ENCODE measurements around the gene UBR4. TPM values are rescaled to one million over a fixed set of nuclear protein-coding genes. Genes with fewer than 3 reads are reported as not detected.

The UBR4 gene
- total RNA-seq, 1 donor from 2014 or later = 66.1 TPM

DNA sequence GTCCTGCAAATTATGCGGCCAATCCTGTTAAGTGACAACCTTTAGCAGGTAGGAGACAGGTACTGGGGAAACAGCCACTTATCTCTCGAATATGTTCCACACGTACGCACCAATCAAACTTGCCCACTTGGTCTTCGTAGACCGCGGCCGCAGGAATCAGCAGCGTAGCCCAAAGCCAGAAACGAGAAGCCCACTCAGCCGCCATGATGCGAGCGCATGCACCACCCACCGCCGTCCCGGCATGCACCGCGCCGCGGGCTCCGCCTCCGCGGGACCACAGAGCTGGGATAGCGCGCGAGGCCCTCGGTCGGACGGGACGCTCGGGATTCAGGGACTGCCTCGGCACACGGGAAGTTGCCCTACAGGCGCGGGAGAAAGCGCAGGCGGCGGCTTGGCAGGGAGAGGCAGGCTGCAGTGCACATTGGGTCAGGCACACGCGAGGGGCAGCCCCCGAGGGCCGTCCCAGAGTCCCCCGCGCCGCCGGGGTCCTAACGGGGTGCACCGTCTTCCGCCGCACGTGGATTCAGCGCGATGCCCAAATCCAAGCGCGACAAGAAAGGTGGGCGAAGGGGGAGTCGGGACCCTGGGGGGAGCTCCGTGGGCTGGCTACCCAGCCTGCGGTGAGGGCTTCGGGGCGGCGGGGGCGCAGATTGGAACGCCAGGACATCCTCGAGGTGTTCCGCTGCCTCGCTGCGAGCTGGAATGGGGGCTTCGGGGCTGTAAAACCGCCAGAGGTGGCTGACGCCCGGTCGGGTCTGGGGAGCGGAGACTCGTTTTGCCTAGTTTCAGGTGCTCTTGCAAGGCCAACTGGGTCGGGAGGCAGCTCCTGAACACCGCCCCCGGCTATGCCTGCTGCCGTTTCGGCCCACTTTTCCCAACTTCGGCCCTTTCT, 41.5 kb upstream of the UBR4 start, which contains the start of the genes EMC1 and MRTO4:
TSS of gene EMC1 (minus strand) at position 220 of the 892 bp plus-strand sequence. CDS start at position 205, 15 bp downstream.
TSS of gene MRTO4 (plus strand) at position 501 of the 892 bp plus-strand sequence. CDS start at position 532, 31 bp downstream.
- TF ChIP-seq, protein P1, sequence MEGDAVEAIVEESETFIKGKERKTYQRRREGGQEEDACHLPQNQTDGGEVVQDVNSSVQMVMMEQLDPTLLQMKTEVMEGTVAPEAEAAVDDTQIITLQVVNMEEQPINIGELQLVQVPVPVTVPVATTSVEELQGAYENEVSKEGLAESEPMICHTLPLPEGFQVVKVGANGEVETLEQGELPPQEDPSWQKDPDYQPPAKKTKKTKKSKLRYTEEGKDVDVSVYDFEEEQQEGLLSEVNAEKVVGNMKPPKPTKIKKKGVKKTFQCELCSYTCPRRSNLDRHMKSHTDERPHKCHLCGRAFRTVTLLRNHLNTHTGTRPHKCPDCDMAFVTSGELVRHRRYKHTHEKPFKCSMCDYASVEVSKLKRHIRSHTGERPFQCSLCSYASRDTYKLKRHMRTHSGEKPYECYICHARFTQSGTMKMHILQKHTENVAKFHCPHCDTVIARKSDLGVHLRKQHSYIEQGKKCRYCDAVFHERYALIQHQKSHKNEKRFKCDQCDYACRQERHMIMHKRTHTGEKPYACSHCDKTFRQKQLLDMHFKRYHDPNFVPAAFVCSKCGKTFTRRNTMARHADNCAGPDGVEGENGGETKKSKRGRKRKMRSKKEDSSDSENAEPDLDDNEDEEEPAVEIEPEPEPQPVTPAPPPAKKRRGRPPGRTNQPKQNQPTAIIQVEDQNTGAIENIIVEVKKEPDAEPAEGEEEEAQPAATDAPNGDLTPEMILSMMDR (IDR thresholded peaks at IDR 0.05; ENCODE audit: insufficient read depth, low read length, severe bottlenecking) = no peak
- Histone ChIP-seq H3K4me3 (ENCODE audit: low read depth, low read length) (peak within 1 kb of the TSS; percentile 98), H3K36me3 (ENCODE audit: control insufficient read depth, insufficient read depth, low read length) (peaks cover 12% of the 10 kb centered on the region), H3K27me3 (ENCODE audit: control insufficient read depth, insufficient read depth, low read length) (no peaks in the 10 kb centered on the region)
- FAIRE-seq (no peak), DNase-seq (ENCODE audit: low read depth) (peak; percentile 70)

DNA sequence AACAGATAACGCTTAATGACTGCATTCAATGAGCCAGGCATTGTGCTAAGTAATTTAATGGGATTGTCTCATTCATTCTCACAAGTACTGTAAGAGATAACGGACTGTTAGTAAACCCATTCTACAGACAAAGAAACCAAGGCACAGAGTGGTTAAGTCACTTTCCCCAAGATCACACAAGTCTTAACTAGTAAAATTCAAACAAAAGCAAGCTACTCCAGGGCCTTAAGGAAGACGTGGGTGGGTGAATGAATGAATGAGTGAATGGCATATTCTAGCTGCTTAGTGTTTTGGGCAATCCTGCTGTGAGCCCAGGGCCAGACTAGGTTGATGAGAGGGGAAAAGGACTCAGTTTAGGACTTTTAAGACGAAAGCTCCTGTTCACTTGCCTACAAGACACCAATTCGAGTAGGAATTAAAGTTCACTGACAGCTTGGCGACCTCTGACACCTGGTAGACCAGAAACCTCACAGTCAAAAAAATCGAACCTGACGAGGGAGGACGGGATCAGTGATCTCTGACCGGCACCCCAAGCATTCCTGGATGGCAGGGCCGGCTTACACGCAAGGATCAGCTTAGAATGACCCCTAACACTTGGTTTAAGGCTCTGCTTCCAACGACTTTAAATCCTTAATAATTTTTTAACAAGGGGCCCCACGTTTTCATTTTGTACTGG, 40.7 kb upstream of the UBR4 start:
- H3K4me3 ChIP-seq (ENCODE audit: low read depth, low read length) = peak overlapping the region; percentile 98
- H3K27me3 ChIP-seq (ENCODE audit: control insufficient read depth, insufficient read depth, low read length) = no peaks in the 10 kb centered on the region
- peaks cover 5% of the 10 kb centered on the region for H3K36me3 ChIP-seq (ENCODE audit: control insufficient read depth, insufficient read depth, low read length)
- FAIRE-seq = no peak
- peak; percentile 30 for DNase-seq (ENCODE audit: low read depth)
- TF ChIP-seq, protein P1 (IDR thresholded peaks at IDR 0.05; ENCODE audit: insufficient read depth, low read length, severe bottlenecking) = no peak

DNA sequence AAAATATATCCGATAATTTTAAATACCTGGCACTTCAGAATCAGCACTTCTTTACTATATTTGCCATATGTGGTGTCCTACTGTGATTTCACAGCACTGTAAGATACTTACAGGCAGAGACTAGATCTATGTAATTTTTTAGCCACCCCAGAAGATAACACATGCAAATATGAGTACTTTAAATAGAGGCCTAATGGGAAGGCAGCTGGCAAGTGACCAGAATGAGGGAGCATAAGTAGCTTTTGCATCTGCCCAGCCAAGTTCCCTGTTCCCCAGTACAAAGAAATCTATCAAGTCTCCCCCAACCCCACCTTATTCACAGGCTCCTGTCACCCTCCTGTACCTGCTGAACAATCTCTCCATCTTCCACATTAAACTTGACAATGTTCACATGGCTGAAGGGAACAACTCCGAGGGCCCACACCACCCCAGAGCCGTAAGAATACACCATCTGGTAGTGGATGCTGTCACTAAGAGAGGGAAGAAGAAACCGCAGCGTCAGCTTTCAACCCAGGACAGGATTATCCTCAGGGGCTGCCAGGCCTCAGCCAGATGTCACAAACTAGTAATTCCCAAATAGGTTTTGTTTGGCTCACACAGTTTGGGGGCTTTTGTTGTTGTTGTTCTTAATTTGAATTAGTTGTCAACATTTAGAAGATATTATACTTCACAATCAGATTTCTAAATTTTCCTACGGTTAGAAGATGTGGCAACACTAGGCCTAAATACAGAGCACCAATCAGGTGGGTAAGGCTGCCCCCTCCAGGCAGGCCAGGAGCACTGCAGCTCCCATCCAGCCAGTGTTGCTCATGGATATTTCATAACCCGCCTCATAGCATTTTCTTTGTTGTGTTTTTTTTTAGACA, 30.8 kb upstream of the UBR4 start:
- Histone ChIP-seq H3K27me3 (ENCODE audit: control insufficient read depth, insufficient read depth, low read length) (no peaks in the 10 kb centered on the region), H3K36me3 (ENCODE audit: control insufficient read depth, insufficient read depth, low read length) (peaks cover 32% of the 10 kb centered on the region), H3K4me3 (ENCODE audit: low read depth, low read length) (no peak overlapping the region)
- FAIRE-seq = no peak
- DNase-seq (ENCODE audit: low read depth) = peak; percentile 55
- TF ChIP-seq, protein P1 (IDR thresholded peaks at IDR 0.05; ENCODE audit: insufficient read depth, low read length, severe bottlenecking) = peak; percentile 82

DNA sequence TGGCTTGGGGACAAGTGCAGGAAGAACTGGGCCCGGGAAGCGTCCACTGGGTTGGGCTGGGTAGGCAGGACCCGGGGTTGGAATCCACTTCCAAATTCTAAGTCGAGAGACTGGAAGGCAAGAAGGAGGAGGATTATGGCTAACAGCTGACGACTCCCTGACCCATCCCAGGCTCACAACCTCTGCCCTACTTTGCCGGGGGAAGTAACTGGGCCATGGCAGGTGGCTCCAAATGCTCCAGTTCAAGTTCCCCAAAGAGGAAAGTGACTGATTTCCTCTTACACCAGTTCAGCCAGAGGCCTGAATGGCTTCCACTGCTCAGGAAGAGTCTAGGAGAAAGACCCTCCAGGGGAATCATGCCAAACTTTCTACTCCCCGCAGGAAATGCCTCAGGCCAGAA, 29.8 kb upstream of the UBR4 start:
- FAIRE-seq = no peak
- H3K36me3 ChIP-seq (ENCODE audit: control insufficient read depth, insufficient read depth, low read length) = peaks cover 35% of the 10 kb centered on the region
- H3K27me3 ChIP-seq (ENCODE audit: control insufficient read depth, insufficient read depth, low read length) = no peaks in the 10 kb centered on the region
- H3K4me3 ChIP-seq (ENCODE audit: low read depth, low read length) = no peak overlapping the region
- TF ChIP-seq, protein P1 (IDR thresholded peaks at IDR 0.05; ENCODE audit: insufficient read depth, low read length, severe bottlenecking) = no peak
- DNase-seq (ENCODE audit: low read depth) = no peak

DNA sequence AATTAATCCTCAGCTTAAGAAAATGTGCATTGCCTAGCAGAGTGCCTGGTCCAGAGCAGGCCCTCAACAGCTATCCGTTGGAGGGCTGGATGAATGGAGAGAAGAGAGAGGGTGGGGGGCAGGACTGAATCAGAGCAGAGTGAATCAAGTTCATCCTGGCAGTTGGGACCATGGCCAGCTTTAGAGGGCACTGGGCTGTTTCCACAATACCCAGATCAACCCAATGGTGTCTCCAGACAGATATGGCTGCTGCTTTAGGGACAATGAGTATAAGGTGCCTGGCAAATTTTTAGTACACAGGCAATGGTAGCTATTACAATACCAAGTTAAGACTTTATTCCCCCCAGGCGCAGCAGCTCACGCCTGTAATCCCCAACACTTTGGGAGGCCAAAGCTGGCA, 24.2 kb upstream of the UBR4 start:
- DNase-seq (ENCODE audit: low read depth) (no peak), FAIRE-seq (no peak)
- Histone ChIP-seq H3K36me3 (ENCODE audit: control insufficient read depth, insufficient read depth, low read length) (peaks cover 36% of the 10 kb centered on the region), H3K4me3 (ENCODE audit: low read depth, low read length) (no peak overlapping the region), H3K27me3 (ENCODE audit: control insufficient read depth, insufficient read depth, low read length) (no peaks in the 10 kb centered on the region)
- TF ChIP-seq, protein P1 (IDR thresholded peaks at IDR 0.05; ENCODE audit: insufficient read depth, low read length, severe bottlenecking) = no peak
